Measurements from ENCODE around the gene CAMTA1. TPM values are rescaled to one million over a fixed set of nuclear protein-coding genes. Genes with fewer than 3 reads are reported as not detected.
A peak's percentile ranks its signal among the peaks of the same experiment; 100 is the strongest.

The CAMTA1 gene
- total RNA-seq, 1 donor from 2014 or later: 268 TPM

- H3K9me3 ChIP-seq (ENCODE audit: low read depth): no peaks in the 10 kb centered on the region
- no peaks in the 10 kb centered on the region for H3K79me2 ChIP-seq (ENCODE audit: low read depth)
- Mint-ChIP-seq H3K27ac (no peak overlapping the region), H3K4me1 (peaks cover 65% of the 10 kb centered on the region), H3K27me3 (ENCODE audit: insufficient read depth, low read depth) (peaks cover 2% of the 10 kb centered on the region), H3K36me3 (no peaks in the 10 kb centered on the region), H3K4me3 (no peak overlapping the region), H3K9me3 (no peaks in the 10 kb centered on the region)
- DNase-seq (ENCODE audit: low spot score): no peak
- no peak overlapping the region for H3K27ac ChIP-seq
- H3K9ac ChIP-seq: no peak overlapping the region
- TF ChIP-seq EZH2phosphoT487 (IDR thresholded peaks at IDR 0.05): no peak
- no peak for TF ChIP-seq EZH2 (IDR thresholded peaks at IDR 0.05)
- no peak for TF ChIP-seq CTCF (IDR thresholded peaks at IDR 0.05)
- H2AFZ ChIP-seq (replicated peaks): no peak overlapping the region
- H3K4me3 ChIP-seq: no peak overlapping the region
- H4K20me1 ChIP-seq (ENCODE audit: low read depth): peaks cover 16% of the 10 kb centered on the region
- H3K27me3 ChIP-seq: no peaks in the 10 kb centered on the region
- no peaks in the 10 kb centered on the region for H3K36me3 ChIP-seq
- H3F3A ChIP-seq (ENCODE audit: low read depth): peaks cover 16% of the 10 kb centered on the region
- H3K4me2 ChIP-seq: no peak overlapping the region
- peaks cover 35% of the 10 kb centered on the region for H3K4me1 ChIP-seq
Observed at GRCh38 chr1:6959491-6959890, 174.2 kb downstream of the CAMTA1 start.

- Mint-ChIP-seq H3K4me3 (peak overlapping the region; percentile 11), H3K27ac (no peak overlapping the region)
Observed at GRCh38 chr1:6960291-6960811, 175.1 kb downstream of the CAMTA1 start.

GRCh38 chr1:6960860-6961259, 175.6 kb downstream of the CAMTA1 start:
- peaks cover 6% of the 10 kb centered on the region for H4K20me1 ChIP-seq (ENCODE audit: low read depth)
- no peak for DNase-seq (ENCODE audit: low spot score)
- H3K9me3 ChIP-seq (ENCODE audit: low read depth): no peaks in the 10 kb centered on the region
- no peaks in the 10 kb centered on the region for H3K79me2 ChIP-seq (ENCODE audit: low read depth)
- H3K4me3 ChIP-seq: no peak overlapping the region
- H3K9ac ChIP-seq: no peak overlapping the region
- H3K4me1 Mint-ChIP-seq: peaks cover 65% of the 10 kb centered on the region
- peaks cover 31% of the 10 kb centered on the region for H3K4me1 ChIP-seq
- no peak for TF ChIP-seq EZH2phosphoT487 (IDR thresholded peaks at IDR 0.05)
- no peak for TF ChIP-seq CTCF (IDR thresholded peaks at IDR 0.05)
- TF ChIP-seq EZH2 (IDR thresholded peaks at IDR 0.05): no peak
- no peaks in the 10 kb centered on the region for H3K36me3 ChIP-seq
- peaks cover 16% of the 10 kb centered on the region for H3F3A ChIP-seq (ENCODE audit: low read depth)
- peak overlapping the region; percentile 11 for H3K4me3 Mint-ChIP-seq
- peaks cover 12% of the 10 kb centered on the region for H3K27me3 Mint-ChIP-seq (ENCODE audit: insufficient read depth, low read depth)
- H2AFZ ChIP-seq (replicated peaks): no peak overlapping the region
- no peak overlapping the region for H3K27ac Mint-ChIP-seq
- H3K27ac ChIP-seq: no peak overlapping the region
- no peaks in the 10 kb centered on the region for H3K27me3 ChIP-seq
- H3K4me2 ChIP-seq: peak overlapping the region; percentile 96
- H3K9me3 Mint-ChIP-seq: no peaks in the 10 kb centered on the region
- H3K36me3 Mint-ChIP-seq: no peaks in the 10 kb centered on the region

More at GRCh38 chr1:6960291-6960811, 175.1 kb downstream of the CAMTA1 start:
- TF ChIP-seq EZH2 (IDR thresholded peaks at IDR 0.05) (no peak), EZH2phosphoT487 (IDR thresholded peaks at IDR 0.05) (no peak), CTCF (IDR thresholded peaks at IDR 0.05) (no peak)
- H3K4me3 ChIP-seq: no peak overlapping the region
- H3K4me2 ChIP-seq: no peak overlapping the region
- no peak overlapping the region for H3K9ac ChIP-seq
- H3K9me3 Mint-ChIP-seq: no peaks in the 10 kb centered on the region
- H3K36me3 Mint-ChIP-seq: no peaks in the 10 kb centered on the region
- no peaks in the 10 kb centered on the region for H3K36me3 ChIP-seq
- peaks cover 65% of the 10 kb centered on the region for H3K4me1 Mint-ChIP-seq
- H3F3A ChIP-seq (ENCODE audit: low read depth): peaks cover 16% of the 10 kb centered on the region
- H2AFZ ChIP-seq (replicated peaks): no peak overlapping the region
- no peaks in the 10 kb centered on the region for H3K79me2 ChIP-seq (ENCODE audit: low read depth)
- DNase-seq (ENCODE audit: low spot score): no peak
- no peaks in the 10 kb centered on the region for H3K9me3 ChIP-seq (ENCODE audit: low read depth)
- H3K27me3 Mint-ChIP-seq (ENCODE audit: insufficient read depth, low read depth): peaks cover 9% of the 10 kb centered on the region
- peaks cover 9% of the 10 kb centered on the region for H4K20me1 ChIP-seq (ENCODE audit: low read depth)
- no peaks in the 10 kb centered on the region for H3K27me3 ChIP-seq
- H3K27ac ChIP-seq: no peak overlapping the region
- H3K4me1 ChIP-seq: peaks cover 31% of the 10 kb centered on the region

Measured in neural progenitor cell (in vitro differentiated cells).